Fibroblast of lung (primary cell): Measurements from ENCODE around the gene SPO11.

ENCODE experiments used
- EZH2 ChIP-seq: IDR thresholded peaks from 2 replicates; pipeline ENCODE4 v1.5.1; 2012; ENCODE audit warnings: low read length, control low read depth, mild to moderate bottlenecking; ENCODE audit errors: missing control alignments
- TF ChIP-seq, protein P1 (sequence below), 2 donors: IDR thresholded peaks in 1 of 2; conservative IDR thresholded peaks in 1 of 2; 1 replicate in 1 of 2; 2 replicates in 1 of 2; pipeline ENCODE4 v1.5.1; 2011 to 2012; ENCODE audit warnings: low read length in 2 of 2, control low read depth in 1 of 2, inconsistent platforms in 1 of 2, low read depth in 1 of 2, mild to moderate bottlenecking in 1 of 2

DNA sequence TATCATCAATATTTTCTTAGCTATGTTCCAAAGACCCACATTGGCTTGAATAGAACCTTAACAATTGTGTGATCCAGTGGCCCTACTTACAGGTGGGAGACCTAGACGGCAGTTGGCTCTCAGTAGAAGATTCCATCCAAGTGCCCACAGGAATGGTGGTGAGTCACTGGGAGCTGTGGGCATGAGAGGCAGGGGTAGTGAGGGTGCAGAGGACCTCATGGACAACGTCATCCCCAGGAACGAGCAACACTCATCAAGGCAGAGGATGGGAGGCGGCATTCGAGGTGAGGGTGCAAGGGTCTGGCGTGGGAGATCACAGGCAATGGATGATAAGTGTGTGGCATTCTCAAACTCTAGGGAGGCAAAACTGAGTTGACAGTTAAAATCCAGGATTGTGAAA lies 17.5 kb upstream of the SPO11 start:
- TF ChIP-seq, protein P1, sequence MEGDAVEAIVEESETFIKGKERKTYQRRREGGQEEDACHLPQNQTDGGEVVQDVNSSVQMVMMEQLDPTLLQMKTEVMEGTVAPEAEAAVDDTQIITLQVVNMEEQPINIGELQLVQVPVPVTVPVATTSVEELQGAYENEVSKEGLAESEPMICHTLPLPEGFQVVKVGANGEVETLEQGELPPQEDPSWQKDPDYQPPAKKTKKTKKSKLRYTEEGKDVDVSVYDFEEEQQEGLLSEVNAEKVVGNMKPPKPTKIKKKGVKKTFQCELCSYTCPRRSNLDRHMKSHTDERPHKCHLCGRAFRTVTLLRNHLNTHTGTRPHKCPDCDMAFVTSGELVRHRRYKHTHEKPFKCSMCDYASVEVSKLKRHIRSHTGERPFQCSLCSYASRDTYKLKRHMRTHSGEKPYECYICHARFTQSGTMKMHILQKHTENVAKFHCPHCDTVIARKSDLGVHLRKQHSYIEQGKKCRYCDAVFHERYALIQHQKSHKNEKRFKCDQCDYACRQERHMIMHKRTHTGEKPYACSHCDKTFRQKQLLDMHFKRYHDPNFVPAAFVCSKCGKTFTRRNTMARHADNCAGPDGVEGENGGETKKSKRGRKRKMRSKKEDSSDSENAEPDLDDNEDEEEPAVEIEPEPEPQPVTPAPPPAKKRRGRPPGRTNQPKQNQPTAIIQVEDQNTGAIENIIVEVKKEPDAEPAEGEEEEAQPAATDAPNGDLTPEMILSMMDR (conservative IDR thresholded peaks at IDR 0.05 in 1 of 2, IDR thresholded peaks at IDR 0.05 in 1 of 2; ENCODE audit: low read depth in 1 of 2, low read length in 2 of 2), result no peak
- TF ChIP-seq EZH2, result no peak
